ENCODE measurements around the gene SLC7A5.
"Not testable (repeated sequence)": the region's sequence is repeated elsewhere in the genome, so short reads cannot be mapped to it uniquely, and the experiment has no call there.

The SLC7A5 gene

DNA sequence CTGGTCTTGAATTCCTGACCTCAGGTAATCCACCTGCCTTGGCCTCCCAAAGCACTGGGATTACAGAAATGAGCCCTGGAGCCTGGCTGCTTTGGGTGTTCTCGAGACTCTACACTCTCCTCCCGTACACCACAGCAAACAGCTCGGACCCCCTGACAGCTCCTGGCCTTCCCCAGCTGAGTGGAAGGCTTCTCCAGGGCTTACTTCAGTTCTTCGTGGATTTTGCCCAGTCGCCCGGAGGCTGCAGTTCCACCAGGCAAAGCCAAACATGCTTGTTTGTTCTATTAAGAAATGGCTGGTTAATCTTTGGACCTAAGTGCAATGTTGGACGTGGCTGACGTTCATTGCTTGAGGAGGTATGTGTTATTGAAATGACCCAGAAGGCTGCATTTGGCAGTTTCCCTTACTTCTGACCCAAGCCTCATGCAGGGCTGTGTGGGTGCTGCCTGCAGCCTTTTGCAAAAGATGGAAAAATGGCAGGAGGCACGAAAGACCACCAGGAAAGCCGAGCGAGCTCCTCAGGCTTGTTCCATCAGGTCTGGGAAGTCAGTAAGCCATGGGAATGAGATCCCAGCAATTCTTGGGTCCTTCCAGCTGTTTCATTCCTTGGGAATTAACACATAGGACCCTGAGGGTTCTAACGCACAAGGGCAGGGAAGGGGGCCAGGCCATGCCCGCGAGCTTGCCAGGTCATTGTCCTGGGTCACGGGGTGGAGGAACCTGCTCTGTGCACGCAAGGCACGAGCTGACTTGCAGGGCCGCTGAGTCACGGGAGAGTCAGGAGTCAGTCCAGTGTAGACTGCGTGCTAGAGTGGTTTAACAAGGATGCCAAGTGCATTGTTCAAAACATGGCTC lies 79.6 kb downstream of the SLC7A5 start:
- DNase-seq, result no peak

GRCh38 chr16:87788730-87789436 lies 80.4 kb downstream of the SLC7A5 start:
- not testable (repeated sequence) for DNase-seq

DNA sequence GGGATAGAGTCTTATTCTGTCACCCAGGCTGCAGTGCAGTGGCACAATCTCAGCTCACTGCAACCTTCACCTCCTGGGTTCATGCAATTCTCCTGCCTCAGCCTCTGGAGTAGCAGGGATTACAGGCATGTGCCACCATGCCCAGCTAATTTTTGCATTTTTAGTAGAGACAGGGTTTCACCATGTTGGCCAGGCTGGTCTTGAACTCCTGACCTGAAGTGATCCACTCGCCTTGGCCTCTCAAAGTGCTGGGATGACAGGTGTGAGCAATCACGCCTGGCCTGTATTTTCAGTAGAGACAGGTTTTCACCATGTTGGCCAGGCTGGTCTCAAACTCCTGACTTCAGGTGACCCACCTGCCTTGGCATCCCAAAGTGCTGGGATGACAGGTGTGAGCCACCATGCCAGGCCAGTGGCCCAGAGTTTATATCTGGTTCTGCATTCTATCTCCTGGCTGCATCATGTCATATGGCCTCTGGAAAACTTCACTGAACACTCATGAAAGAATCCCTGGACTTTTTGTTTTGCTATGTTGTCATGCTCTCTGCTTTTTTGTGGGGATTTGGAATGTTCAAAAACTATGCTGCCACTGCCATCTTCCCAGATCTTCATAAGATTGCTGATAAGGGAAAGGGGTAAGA lies 81.7 kb downstream of the SLC7A5 start:
- not testable (repeated sequence) for DNase-seq

- no peak for DNase-seq
Observed at GRCh38 chr16:87784812-87785211, 84.5 kb downstream of the SLC7A5 start.

GRCh38 chr16:87782033-87782432 lies 87.3 kb downstream of the SLC7A5 start:
- no peak for DNase-seq

DNA sequence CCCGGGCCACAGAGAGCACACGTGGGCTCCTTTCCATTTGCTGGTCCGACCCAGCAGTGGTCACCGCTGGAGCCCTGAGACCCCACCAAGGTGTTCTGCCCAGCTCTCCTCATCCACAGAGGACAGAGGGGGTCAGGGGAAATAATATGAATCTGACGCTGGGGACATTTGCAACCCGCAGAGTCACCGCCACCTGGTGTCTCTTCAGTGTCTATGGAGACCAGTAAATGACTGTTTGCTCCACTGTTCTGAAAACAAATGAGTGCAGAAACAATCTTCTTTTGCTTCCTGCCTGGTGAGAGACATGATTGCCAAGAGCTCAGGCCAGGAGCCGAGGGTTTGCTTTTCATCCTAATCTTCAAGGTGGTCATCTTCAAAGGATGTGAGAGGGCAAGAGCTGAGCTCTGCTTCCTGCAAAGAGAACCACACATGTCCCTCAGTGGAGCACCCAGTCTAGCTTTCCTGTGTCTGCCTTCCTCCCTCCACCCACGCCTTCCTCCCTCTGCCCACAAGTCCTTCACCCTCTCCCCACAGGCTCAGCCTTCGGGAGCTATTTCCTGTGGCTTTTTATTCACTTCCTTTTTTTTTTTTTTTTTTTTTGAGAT lies 88.8 kb downstream of the SLC7A5 start:
- DNase-seq, result peak; percentile 2
